GM21423 (cell line): ENCODE results near the gene SSR2.
"Not testable (repeated sequence)": the region's sequence is repeated elsewhere in the genome, so short reads cannot be mapped to it uniquely, and the experiment has no call there.

Source experiments
- ATAC-seq: cut with Tn5 transposase; IDR thresholded peaks from one replicate; pipeline ENCODE4 v1.9.1; 2021; ENCODE audit warnings: mild to moderate bottlenecking, moderate library complexity; ENCODE audit not compliant: unreplicated experiment

SSR2 gene

DNA sequence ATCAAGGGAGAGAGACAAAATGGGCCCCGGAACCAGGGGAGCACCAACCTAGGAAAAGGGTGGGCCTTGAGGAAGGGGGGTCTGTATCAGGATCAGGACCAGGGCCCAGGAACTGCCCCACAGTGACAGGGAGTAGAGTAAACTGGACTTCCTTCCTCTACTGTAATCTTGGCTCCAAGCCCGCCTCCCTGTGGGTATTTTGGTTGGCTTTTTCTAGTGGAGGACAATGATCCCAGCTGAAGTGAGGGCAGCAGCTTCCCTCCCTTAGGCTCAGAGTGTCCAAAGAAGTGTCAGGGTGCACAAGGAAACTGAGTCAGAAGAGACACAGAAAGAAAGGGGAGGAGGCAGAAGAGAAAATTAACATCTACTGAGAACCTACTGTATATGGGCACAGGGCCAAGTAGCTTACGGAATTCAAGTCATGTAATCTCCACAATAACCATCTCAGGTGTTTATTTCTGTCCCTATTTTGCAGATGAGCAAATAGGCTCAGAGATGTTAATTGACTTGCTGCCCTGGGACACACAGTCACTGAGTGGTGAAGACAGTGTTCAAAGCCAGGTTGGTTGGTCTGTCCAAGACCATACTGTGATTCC is 28.0 kb upstream of the SSR2 start:
- no peak for ATAC-seq

DNA sequence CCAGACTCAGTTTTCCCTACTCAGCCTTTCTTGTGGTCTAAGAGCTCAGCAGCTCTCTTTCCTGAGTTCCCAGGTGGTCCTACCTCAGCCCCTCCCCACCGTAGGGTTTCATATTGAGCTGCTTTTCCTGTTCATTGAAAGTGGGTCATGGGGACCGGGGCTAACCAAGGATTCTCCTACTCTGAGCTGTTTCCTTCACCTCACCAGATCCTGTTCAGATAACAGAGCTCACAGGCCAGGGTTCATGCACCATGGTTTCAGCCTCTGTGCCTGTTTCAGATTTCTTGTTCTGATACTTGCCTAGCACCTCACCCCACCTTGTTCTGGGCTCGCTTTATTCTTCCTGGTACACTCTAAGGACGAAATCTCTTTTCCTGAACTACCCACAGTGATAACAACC is 24.3 kb upstream of the SSR2 start:
- ATAC-seq = no peak

DNA sequence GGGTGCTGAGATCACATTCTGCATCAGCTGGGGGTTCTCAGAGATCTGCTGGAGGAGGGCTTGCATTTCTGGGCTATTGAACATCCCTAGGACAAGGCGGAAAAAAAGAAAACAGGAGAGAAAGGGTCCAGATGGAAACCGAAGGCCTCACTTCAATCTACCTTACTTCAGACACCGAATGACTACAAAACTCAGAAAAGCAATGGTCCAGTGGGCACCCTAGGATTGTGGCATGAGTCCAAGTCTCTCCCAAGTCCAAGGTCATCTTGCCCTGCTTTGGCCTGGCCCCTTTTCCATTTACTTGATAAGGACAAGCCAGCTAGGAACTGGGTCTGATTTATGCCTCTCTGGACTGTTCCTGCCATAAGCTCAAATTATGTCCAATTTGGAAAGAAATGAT is 22.1 kb upstream of the SSR2 start:
- ATAC-seq = no peak

GRCh38 chr1:156034991-156035390 is 14.2 kb upstream of the SSR2 start:
- ATAC-seq = not testable (repeated sequence)

GRCh38 chr1:156033011-156033410 is 12.3 kb upstream of the SSR2 start:
- no peak for ATAC-seq

- ATAC-seq = no peak
These were observed 5.8 kb upstream of the SSR2 start for GRCh38 chr1:156026588-156026987.

DNA sequence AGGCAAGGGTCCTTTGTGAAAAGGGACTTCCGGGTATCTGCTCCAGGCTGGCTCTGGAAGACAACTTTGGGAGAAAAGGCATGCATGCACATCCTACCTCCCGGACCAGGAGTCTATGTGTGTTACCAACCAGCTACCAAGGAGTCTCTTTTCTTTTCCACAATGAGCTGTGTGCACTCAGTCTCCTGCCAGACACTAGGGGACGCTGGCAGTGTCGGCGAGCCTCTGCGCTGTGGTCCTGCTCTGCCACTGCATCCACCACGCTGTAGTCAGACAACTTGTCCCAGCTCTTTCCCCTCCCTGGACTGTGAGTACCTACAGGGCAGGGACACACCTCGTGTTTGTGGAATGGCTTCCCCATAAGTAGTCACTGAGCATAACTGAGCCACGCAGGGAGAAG is 5.1 kb upstream of the SSR2 start:
- ATAC-seq = no peak

DNA sequence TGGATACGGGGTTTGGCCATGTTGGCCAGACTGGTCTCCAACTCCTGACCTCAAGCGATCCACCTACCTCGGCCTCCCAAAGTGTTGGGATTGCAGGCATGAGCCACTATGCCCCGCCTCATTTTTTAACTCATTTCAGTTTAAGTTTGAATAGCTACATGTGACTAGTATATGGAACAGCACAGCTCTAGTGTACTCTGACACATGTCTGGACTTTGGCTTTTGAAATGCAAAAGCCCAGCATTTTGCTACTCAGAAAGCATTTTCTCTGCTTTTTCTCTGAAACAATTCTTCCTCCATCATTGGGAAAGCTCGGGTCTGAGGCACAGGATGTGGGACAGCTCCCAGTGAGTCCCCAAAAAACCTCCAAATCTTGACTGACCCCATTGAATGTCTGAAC is 4.0 kb upstream of the SSR2 start:
- no peak for ATAC-seq

DNA sequence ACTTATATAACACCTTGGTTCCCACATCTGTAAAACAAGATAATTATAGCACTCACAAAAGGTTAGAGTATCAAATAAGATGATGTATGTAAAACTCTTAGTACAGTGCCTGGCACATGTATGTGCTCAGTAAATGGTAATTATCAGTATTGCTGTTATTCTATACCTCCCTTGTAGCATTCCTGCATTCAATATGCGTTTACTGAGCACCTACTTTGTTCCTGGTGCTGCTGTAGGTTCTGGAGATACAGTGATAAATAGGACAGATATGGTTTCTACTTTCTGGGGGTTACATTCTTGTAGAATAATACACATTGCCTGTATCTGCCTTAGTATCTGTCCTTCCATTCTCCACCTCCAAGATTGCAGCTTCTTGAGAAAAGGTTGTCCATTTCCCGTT is 1.2 kb upstream of the SSR2 start:
- ATAC-seq = no peak

- no peak for ATAC-seq
These were observed 310 bp upstream of the SSR2 start for GRCh38 chr1:156021093-156021428.

DNA sequence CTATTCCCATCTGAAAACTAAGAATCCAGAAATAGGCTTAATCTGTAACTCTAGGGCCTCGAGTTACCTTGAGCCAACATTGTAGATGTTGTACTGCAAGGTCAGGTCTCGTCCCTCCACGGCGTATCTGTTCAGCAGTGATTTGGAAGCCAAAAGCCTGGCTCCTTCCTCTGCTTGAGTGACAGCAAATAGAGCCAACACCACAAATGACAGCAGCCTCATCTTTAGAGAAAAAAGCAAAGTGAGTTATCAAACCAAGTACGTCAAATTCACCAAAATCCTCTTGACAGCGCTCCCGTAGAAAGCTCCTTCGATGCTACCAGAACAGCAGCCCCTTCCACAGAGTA is 832 bp downstream of the SSR2 start:
- no peak for ATAC-seq

DNA sequence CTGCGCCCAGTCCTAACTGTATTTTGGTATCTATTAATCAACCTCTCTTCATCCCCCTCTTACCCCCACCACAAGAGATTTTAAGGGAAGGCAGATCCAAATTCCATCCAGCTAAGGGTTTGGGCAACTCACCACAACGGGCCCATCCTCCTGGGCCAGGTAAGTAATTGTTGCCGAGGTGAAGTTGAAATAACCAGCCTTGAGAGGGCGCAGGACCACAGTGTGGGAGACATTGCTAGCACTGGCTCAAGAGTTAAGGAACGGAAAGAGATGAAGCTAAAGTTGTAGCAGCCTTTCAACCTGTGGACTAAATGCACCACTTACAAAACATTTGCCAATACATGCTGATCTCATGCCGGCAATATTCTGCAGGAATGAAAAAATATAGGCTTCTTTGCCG is 5.9 kb downstream of the SSR2 start:
- no peak for ATAC-seq

- ATAC-seq = peak; percentile 86
These were observed 8.5 kb downstream of the SSR2 start for GRCh38 chr1:156012051-156012817.

DNA sequence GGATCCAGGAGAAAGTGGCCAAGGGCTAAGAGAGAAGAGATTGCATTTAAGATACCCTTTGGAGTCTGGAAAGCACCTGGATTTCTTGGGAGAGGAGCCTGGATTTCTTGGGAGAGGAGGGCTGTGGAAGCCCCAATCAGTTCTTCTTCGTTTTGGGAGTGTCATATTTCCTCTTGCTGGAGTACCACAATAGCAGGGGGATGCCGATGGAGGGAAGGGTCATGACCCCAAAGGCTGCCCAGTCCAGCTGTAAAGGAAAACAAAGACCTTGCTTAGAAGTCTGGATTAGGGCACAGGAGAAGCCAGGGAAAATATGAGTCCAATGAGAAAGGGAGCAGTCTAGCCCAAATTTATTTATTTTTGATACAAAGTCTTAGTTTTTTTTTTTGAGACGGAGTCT is 11.3 kb downstream of the SSR2 start:
- ATAC-seq = no peak

DNA sequence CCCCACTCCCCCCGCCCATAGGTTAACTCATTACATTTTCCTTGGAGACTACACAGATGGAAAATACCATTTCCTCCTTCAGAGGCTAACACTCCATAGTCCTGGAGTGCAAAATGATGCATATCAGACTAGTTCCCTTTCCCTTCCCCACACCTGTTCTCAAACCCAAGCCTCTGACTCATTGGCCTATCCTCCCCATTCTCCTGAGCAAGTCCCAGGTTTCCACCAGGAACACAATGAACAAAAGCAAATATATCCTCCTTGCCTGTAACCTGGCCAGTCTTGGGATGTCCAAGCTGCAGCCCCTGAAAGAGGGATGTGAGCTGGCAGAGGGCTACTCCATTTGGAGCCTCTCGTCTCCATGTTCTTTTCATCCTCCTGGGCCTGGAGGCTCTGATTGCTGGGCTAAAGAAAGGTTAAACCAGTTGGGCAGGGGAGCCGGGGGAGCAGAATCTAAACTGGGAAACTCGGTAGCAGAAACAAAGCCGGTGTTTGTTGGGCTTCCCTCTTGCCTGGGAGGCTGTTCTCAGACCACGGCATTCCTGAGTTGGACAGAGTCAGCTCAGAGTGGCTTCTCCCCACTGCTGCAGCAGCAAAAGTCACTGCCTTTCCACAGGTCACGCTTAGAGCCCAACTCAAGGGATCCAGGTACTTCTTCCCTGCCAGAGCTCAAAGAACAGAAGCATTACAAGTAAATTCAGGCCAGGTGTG is 13.9 kb downstream of the SSR2 start:
- ATAC-seq = no peak

DNA sequence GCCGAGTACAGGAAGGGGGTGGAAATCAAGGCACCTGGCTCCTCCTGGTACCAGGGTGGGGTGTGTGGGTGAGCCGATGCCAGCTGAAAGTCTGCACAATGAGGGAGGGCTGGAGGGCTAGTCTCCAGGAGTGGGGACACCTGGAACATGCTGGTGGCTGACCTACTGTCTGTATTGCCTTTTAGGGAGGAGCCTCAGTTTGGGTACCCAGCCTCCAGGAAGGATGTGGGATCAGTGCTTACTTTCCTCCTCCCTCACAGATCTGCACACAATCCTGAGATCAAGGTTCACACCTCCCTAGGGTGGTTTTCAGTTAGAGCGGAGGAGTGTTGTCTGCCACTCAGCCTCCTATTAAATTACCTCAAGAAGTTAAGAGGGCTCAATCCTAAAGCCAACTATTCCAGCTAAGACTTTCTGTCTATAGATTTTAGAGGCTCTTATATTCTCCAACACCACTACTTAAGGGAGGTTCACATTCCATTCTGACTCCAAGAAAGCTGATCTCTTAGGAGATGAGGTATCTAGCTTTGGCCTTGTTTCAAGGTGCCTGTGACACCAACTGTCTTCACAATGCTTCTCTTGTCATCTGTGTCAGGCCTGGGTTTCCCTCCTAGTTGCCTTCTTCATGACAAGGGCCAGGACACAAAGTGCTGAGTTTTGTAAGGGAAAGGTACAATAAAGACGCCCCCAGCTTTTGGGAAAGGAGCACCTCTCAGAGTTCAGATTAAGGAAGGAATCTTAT is 15.7 kb downstream of the SSR2 start:
- no peak for ATAC-seq

- no peak for ATAC-seq
These were observed 16.9 kb downstream of the SSR2 start for GRCh38 chr1:156003923-156004188.

GRCh38 chr1:156002188-156002911 is 18.4 kb downstream of the SSR2 start:
- ATAC-seq = no peak

DNA sequence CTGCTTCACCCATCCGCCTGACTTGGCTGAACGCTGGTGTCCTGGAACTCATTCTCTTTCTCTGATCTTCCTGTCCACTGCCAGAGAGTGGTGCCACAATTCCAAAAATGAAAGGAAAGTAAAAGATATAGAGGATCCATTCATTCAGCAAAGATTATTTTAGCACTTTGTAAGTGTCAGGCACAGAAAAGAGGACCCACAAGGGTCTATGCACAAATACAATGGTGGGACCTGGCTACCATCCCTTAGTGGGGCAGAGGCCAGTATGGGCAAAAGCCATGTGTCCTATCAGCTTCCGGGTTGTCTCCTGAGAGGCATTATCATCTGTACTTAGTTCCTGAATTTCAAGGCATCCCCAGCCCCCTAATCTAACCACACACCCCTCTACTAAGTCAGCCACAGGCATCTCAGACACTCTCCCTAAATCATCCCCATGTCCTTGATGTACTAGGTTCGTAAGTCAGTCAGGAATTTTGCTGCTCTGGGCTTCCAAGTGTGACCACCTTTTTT is 19.0 kb downstream of the SSR2 start:
- ATAC-seq = no peak

GRCh38 chr1:156001021-156001661 is 19.6 kb downstream of the SSR2 start:
- ATAC-seq = no peak

GRCh38 chr1:155999964-156000363 is 20.8 kb downstream of the SSR2 start:
- ATAC-seq = no peak
